Adrenal gland (tissue), 5 donors: ENCODE measurements around the gene SLC35D1.

Source experiments
- POLR2A ChIP-seq, 2 donors: fragments of 450-650 bp; IDR thresholded peaks; one replicate each; pipeline ENCODE4 v1.6.1; 2017; ENCODE audit warnings: antibody characterized with exemption in 2 of 2, mild to moderate bottlenecking in 2 of 2, moderate library complexity in 1 of 2
- TF ChIP-seq, protein P1 (sequence below), 6 experiments: fragments of 450-650 bp in 4 of 6; fragments of 200-600 bp in 2 of 6; sonication (generic) in 1 of 6; IDR thresholded peaks; 1 replicate in 5 of 6; 2 replicates in 1 of 6; pipeline versions ENCODE4 v1.5.1 to v1.8.0; 2016 to 2021; ENCODE audit warnings: antibody characterized with exemption in 6 of 6, mild to moderate bottlenecking in 2 of 6, moderate library complexity in 1 of 6
- donor health status: DM: no; HTN: no; CAD: no.

GRCh38 chr1:67004176-67004575 lies 49.8 kb downstream of the SLC35D1 start:
- TF ChIP-seq, protein P1, sequence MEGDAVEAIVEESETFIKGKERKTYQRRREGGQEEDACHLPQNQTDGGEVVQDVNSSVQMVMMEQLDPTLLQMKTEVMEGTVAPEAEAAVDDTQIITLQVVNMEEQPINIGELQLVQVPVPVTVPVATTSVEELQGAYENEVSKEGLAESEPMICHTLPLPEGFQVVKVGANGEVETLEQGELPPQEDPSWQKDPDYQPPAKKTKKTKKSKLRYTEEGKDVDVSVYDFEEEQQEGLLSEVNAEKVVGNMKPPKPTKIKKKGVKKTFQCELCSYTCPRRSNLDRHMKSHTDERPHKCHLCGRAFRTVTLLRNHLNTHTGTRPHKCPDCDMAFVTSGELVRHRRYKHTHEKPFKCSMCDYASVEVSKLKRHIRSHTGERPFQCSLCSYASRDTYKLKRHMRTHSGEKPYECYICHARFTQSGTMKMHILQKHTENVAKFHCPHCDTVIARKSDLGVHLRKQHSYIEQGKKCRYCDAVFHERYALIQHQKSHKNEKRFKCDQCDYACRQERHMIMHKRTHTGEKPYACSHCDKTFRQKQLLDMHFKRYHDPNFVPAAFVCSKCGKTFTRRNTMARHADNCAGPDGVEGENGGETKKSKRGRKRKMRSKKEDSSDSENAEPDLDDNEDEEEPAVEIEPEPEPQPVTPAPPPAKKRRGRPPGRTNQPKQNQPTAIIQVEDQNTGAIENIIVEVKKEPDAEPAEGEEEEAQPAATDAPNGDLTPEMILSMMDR (IDR thresholded peaks at IDR 0.05), result no peak
- TF ChIP-seq POLR2A (IDR thresholded peaks at IDR 0.05), result no peak
